Lung (tissue), 12 donors: Measurements from ENCODE around the gene CENPO. TPM values are rescaled to one million over a fixed set of nuclear protein-coding genes. Genes with fewer than 3 reads are reported as not detected.
A peak's percentile ranks its signal among the peaks of the same experiment; 100 is the strongest.

Experiments
- ATAC-seq: fragments of 200-7000 bp; cut with Tn5 transposase; one replicate; pipeline ENCODE4 v1.9.1; 2020; ENCODE audit warnings: moderate number of reproducible peaks; ENCODE audit not compliant: insufficient read depth, low FRiP score
- DNase-seq, 3 donors: peaks; one replicate each; pipeline ENCODE4 v3.0.0-alpha.2; 2013 to 2017
- H3K27ac ChIP-seq, 2 donors: one replicate each; pipeline ENCODE4 v1.5.1; 2013; ENCODE audit warnings: mild to moderate bottlenecking in 2 of 2, moderate library complexity in 2 of 2, control low read depth in 1 of 2, inconsistent platforms in 1 of 2, low read depth in 1 of 2, low read length in 1 of 2
- H3K27me3 ChIP-seq, 3 donors: one replicate each; pipeline ENCODE4 v1.5.1; 2013; ENCODE audit warnings: low read length in 2 of 3; ENCODE audit not compliant: control insufficient read depth in 3 of 3, insufficient read depth in 3 of 3
- H3K36me3 ChIP-seq, 4 donors: one replicate each; pipeline ENCODE4 v1.5.1; 2013; ENCODE audit warnings: low read length in 4 of 4, mild to moderate bottlenecking in 1 of 4, moderate library complexity in 1 of 4; ENCODE audit not compliant: control insufficient read depth in 4 of 4, insufficient read depth in 4 of 4
- H3K4me1 ChIP-seq, 5 donors: one replicate each; pipeline ENCODE4 v1.5.1; 2013; ENCODE audit warnings: low read length in 5 of 5, mild to moderate bottlenecking in 2 of 5, moderate library complexity in 1 of 5; ENCODE audit not compliant: control insufficient read depth in 5 of 5, insufficient read depth in 5 of 5
- H3K4me3 ChIP-seq: one replicate; pipeline ENCODE4 v1.5.1; 2013; ENCODE audit warnings: mild to moderate bottlenecking, control low read depth, moderate library complexity
- H3K9ac ChIP-seq, 2 donors: one replicate each; pipeline ENCODE4 v1.5.1; 2013; ENCODE audit warnings: low read length in 2 of 2, control low read depth in 1 of 2; ENCODE audit not compliant: insufficient read depth in 1 of 2
- H3K9me3 ChIP-seq, 4 donors: one replicate each; pipeline ENCODE4 v1.5.1; 2013; ENCODE audit warnings: low read length in 3 of 4, mild to moderate bottlenecking in 1 of 4, moderate library complexity in 1 of 4; ENCODE audit not compliant: control insufficient read depth in 4 of 4, insufficient read depth in 3 of 4
- WGBS, 2 donors: extraction: QIAGEN DNeasy Blood & Tissue Kit; methylation state at CpG; one replicate each; pipeline ENCODE4 v1.1.7; 2013; 5-methylcytosine and 5-hydroxymethylcytosine counted together
- polyA plus RNA-seq, 2 donors: library from polyadenylated mRNA; stranded (reverse); fragments of 200-250 nt; gene quantifications; one replicate each; pipeline ENCODE4 v1.2.1, GENCODE V29; 2013
- total RNA-seq, 2 donors: library from RNA; depleted of rRNA in 1 of 2; stranded (reverse); fragments of >200 nt in 1 of 2; gene quantifications; one replicate each; pipeline ENCODE4 v1.2.1, GENCODE V29; 2014 to 2021
- TF ChIP-seq, protein P1 (sequence below): IDR thresholded peaks from 2 replicates; pipeline ENCODE4 v1.5.1; 2012; ENCODE audit warnings: mild to moderate bottlenecking; ENCODE audit errors: control extremely low read depth, extremely low read depth
- donor health status: control.
- donor health status: control.
- donor health status: Bipolar disorder and iron deficiency.
- donor health status: healthy.
- donor health status: DM: yes; HTN: yes; CAD: no.

The CENPO gene
- total and polyA plus RNA-seq, 4 donors, result 3.5 to 9.6 (median 5.9) TPM

DNA sequence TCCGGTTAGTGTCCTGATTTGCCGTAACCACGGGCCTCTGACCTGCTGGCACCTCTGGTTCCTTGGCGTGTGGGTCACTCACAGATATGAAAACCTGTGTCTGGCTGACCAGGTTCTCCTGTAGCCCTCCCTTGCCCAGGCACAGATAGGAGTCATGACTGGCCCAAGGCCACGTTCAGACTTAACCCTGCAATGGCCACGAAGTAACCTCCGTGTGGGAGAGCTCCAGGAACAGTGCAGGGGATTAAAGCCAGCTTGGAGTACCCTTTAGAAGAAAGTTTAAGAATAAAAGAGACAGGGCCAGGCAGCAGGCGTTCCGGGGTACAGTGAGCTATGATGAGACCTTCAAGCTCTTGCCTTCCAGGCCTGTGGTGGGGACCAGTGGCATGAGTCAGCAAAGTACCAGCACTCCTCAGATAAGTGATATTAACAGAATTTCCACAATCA lies 25.5 kb downstream of the CENPO start:
- DNase-seq (no peak), ATAC-seq (no peak)
- WGBS, 2 donors, result 73 to 78% methylated on average over 9 of the region's 9 CpGs

DNA sequence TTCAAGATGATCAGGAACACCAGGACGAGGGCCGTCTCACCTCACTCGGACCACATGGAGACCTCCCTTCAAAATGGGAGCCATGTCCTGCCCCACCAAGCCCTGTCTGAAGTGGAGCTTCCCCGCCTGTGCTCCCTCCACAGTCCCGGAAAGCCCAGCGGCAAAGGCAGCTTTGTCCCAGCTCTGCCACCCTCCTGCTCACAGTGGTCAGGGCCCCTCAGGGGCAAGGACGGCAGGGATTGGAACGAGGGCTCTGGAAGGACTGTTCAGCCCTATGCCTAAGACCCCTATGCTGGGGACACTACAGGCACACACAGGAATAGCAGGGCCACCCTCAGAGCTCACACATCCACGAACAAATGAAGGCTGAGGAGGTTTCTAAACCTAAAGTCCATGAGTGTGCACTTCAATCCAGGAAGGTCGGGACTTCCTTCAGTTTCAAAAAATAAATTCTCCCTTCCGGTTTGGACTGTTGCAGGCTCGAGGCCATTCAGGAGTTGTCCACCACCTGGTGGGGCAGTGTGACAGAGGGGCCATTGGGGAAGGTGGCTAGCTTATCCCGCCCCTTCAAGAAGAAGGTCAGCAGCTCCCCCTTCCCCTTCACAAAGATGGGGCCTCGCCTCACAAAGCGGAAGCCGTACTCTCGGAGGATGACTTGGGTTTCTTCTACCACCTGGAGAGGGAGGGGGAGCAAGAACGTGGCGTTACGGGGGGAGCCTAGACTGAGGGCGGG lies 26.4 kb downstream of the CENPO start:
- no peak overlapping the region for H3K4me3 ChIP-seq
- no peak for DNase-seq

More for the DNA sequence above, 25.5 kb downstream of the CENPO start:
- Histone ChIP-seq H3K4me3 (no peak overlapping the region), H3K4me1 (peaks cover 0 to 3% (median 0%) of the 10 kb centered on the region in 5 donors), H3K36me3 (peaks cover 3 to 52% (median 24%) of the 10 kb centered on the region in 4 donors), H3K9ac (no peak overlapping the region), H3K27me3 (no peaks in the 10 kb centered on the region), H3K27ac (no peak overlapping the region), H3K9me3 (no peaks in the 10 kb centered on the region)
- TF ChIP-seq, protein P1, sequence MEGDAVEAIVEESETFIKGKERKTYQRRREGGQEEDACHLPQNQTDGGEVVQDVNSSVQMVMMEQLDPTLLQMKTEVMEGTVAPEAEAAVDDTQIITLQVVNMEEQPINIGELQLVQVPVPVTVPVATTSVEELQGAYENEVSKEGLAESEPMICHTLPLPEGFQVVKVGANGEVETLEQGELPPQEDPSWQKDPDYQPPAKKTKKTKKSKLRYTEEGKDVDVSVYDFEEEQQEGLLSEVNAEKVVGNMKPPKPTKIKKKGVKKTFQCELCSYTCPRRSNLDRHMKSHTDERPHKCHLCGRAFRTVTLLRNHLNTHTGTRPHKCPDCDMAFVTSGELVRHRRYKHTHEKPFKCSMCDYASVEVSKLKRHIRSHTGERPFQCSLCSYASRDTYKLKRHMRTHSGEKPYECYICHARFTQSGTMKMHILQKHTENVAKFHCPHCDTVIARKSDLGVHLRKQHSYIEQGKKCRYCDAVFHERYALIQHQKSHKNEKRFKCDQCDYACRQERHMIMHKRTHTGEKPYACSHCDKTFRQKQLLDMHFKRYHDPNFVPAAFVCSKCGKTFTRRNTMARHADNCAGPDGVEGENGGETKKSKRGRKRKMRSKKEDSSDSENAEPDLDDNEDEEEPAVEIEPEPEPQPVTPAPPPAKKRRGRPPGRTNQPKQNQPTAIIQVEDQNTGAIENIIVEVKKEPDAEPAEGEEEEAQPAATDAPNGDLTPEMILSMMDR, result no peak

DNA sequence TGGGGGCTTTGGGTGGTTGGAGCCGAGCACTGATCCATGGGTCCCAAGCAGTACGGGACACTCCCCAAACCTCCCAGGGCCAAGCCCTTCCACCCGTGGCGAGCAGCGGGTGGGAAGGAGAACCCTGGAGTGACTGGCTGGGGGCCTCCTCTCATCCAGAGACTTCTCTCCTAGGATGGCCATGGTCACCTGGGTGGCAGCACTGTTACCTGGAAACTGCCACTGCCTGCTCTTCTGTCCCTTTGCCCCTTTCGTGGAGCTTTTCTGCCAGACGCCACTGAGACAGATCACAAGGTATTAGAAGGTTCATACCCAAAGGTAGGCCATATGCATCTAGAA lies 26.9 kb downstream of the CENPO start:
- TF ChIP-seq, protein P1, result no peak
- no peaks in the 10 kb centered on the region for H3K9me3 ChIP-seq
- peaks cover 0 to 3% (median 0%) of the 10 kb centered on the region in 5 donors for H3K4me1 ChIP-seq
- DNase-seq (no peak), ATAC-seq (no peak)
- WGBS, 2 donors, result 92 to 97% methylated on average over 7 of the region's 7 CpGs
- H3K36me3 ChIP-seq, result peaks cover 0 to 47% (median 25%) of the 10 kb centered on the region in 4 donors
- H3K27me3 ChIP-seq, result no peaks in the 10 kb centered on the region
- no peak overlapping the region for H3K9ac ChIP-seq
- H3K4me3 ChIP-seq, result no peak overlapping the region
- no peak overlapping the region for H3K27ac ChIP-seq

More for the DNA sequence above, 26.4 kb downstream of the CENPO start:
- H3K27me3 ChIP-seq, result no peaks in the 10 kb centered on the region
- no peak for ATAC-seq
- H3K36me3 ChIP-seq, result peaks cover 3 to 47% (median 26%) of the 10 kb centered on the region in 4 donors
- WGBS, 2 donors, result 84 to 88% methylated on average over 21 of the region's 21 CpGs
- no peaks in the 10 kb centered on the region for H3K9me3 ChIP-seq
- TF ChIP-seq, protein P1, result no peak
- peak overlapping the region in 1 of 2 donors; percentile 15 for H3K27ac ChIP-seq
- H3K4me1 ChIP-seq, result peaks cover 0 to 3% (median 0%) of the 10 kb centered on the region in 5 donors
- no peak overlapping the region for H3K9ac ChIP-seq
